Thyroid gland (tissue), 4 donors: Measurements from ENCODE around the gene TCTN3. TPM values are rescaled to one million over a fixed set of nuclear protein-coding genes. Genes with fewer than 3 reads are reported as not detected.

Experiments used
- DNase-seq, 2 donors: peaks; one replicate each; pipeline ENCODE4 v3.0.0-alpha.2; 2019
- H3K27ac ChIP-seq, 3 donors: fragments of 200-600 bp; sonication (generic); 1 replicate in 2 of 3; 2 replicates in 1 of 3; pipeline ENCODE4 v1.5.1; 2016 to 2019; ENCODE audit warnings: mild to moderate bottlenecking in 1 of 3, moderate library complexity in 1 of 3
- H3K27me3 ChIP-seq: fragments of 200-600 bp; sonication (generic); one replicate; pipeline ENCODE4 v1.5.1; 2019
- H3K36me3 ChIP-seq, 2 donors: fragments of 200-600 bp; sonication (generic); one replicate each; pipeline ENCODE4 v1.5.1; 2016 to 2019
- H3K4me1 ChIP-seq, 2 donors: fragments of 200-600 bp; sonication (generic); one replicate each; pipeline ENCODE4 v1.5.1; 2017 to 2019
- H3K4me3 ChIP-seq, 3 donors: fragments of 200-600 bp; sonication (generic); replicated peaks in 1 of 3; 1 replicate in 2 of 3; 2 replicates in 1 of 3; pipeline ENCODE4 v1.5.1; 2016; ENCODE audit warnings: mild to moderate bottlenecking in 1 of 3
- H3K9me3 ChIP-seq: fragments of 200-600 bp; sonication (generic); one replicate; pipeline ENCODE4 v1.5.1; 2017
- POLR2A ChIP-seq, 2 donors: fragments of 450-650 bp; IDR thresholded peaks; one replicate each; pipeline ENCODE4 v1.6.1; 2017; ENCODE audit warnings: antibody characterized with exemption in 2 of 2, mild to moderate bottlenecking in 2 of 2, moderate library complexity in 1 of 2
- WGBS, 2 donors: methylation state at CpG; one replicate each; pipeline ENCODE4 v1.1.5; 2017; 5-methylcytosine and 5-hydroxymethylcytosine counted together
- intact Hi-C: fragments of 100-400 bp; cut with DNase I; formaldehyde crosslinking; loops from one replicate; pipeline ENCODE4 v1.15.1; 2023
- total RNA-seq, 4 donors: library from RNA; depleted of rRNA; stranded (reverse); fragments of >200 nt; gene quantifications; one replicate each; pipeline ENCODE4 v1.2.3, GENCODE V29; 2016
- TF ChIP-seq, protein P1 (sequence below), 6 experiments: fragments of 200-600 bp in 3 of 6; fragments of 450-650 bp in 3 of 6; sonication (generic) in 3 of 6; IDR thresholded peaks; one replicate each; pipeline ENCODE4 v1.5.1; 2016 to 2019; ENCODE audit warnings: antibody characterized with exemption in 6 of 6, mild to moderate bottlenecking in 2 of 6, inconsistent platforms in 1 of 6, moderate library complexity in 1 of 6

TCTN3 gene
- total RNA-seq, 4 donors from 2014 or later: 37.5 to 62.1 (median 51.8) TPM

DNA sequence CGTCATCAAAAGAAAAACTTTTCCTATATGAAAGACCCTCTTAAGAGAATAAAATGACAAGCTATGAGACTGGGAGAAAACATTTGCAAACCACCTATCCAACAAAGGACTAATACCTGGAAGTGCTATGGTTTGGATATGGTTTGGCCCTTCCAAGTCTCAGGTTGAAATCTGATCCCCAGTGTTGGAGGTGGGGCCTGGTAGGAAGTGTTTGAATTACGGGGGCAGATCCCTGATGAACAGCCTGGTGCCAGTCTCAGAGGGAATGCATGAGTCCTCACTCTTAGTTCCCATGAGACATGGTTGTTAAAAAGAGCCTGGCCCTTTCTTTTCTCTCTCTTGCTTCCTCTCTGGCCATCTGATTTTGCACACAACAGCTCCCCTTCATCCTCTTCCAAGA lies 43.5 kb downstream of the TCTN3 start:
- intact Hi-C loops: no loop called here

DNA sequence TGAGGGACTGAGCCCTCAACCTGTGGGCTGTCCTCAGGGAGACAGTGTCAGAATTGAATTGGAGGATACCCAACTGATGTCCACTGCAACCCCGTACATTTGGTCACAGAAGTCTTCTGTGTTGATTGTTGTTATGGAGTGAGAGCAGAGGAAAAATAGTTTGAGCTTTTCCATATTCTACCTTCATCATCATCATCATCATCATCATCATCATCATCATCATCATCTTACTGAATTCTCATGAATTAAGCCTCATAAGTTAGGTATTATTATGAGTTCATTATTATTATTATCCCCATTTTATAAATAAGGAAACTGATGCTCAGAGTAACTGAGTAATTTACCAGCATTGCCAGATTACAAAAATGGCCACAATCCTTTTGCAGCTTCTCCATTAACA lies 45.6 kb downstream of the TCTN3 start:
- no peak overlapping the region for H3K4me3 ChIP-seq
- WGBS, 2 donors: 95 to 100% methylated on average over 1 of the region's 1 CpG
- H3K9me3 ChIP-seq: no peaks in the 10 kb centered on the region
- H3K27me3 ChIP-seq: no peaks in the 10 kb centered on the region
- H3K4me1 ChIP-seq: no peaks in the 10 kb centered on the region
- H3K36me3 ChIP-seq: peaks cover 21 to 22% of the 10 kb centered on the region in 2 donors
- TF ChIP-seq, protein P1, sequence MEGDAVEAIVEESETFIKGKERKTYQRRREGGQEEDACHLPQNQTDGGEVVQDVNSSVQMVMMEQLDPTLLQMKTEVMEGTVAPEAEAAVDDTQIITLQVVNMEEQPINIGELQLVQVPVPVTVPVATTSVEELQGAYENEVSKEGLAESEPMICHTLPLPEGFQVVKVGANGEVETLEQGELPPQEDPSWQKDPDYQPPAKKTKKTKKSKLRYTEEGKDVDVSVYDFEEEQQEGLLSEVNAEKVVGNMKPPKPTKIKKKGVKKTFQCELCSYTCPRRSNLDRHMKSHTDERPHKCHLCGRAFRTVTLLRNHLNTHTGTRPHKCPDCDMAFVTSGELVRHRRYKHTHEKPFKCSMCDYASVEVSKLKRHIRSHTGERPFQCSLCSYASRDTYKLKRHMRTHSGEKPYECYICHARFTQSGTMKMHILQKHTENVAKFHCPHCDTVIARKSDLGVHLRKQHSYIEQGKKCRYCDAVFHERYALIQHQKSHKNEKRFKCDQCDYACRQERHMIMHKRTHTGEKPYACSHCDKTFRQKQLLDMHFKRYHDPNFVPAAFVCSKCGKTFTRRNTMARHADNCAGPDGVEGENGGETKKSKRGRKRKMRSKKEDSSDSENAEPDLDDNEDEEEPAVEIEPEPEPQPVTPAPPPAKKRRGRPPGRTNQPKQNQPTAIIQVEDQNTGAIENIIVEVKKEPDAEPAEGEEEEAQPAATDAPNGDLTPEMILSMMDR (IDR thresholded peaks at IDR 0.05): no peak
- no peak for TF ChIP-seq POLR2A (IDR thresholded peaks at IDR 0.05)
- H3K27ac ChIP-seq: no peak overlapping the region
- intact Hi-C loops: no loop called here
- no peak for DNase-seq

More for the DNA sequence above, 43.5 kb downstream of the TCTN3 start:
- H3K27me3 ChIP-seq: no peaks in the 10 kb centered on the region
- H3K36me3 ChIP-seq: peaks cover 20 to 22% of the 10 kb centered on the region in 2 donors
- H3K4me1 ChIP-seq: peaks cover 2 to 7% of the 10 kb centered on the region in 2 donors
- DNase-seq: no peak
- H3K4me3 ChIP-seq: no peak overlapping the region
- H3K27ac ChIP-seq: no peak overlapping the region
- H3K9me3 ChIP-seq: no peaks in the 10 kb centered on the region
- TF ChIP-seq, protein P1 (IDR thresholded peaks at IDR 0.05): no peak
- TF ChIP-seq POLR2A (IDR thresholded peaks at IDR 0.05): no peak
- WGBS, 2 donors: 75 to 77% methylated on average over 2 of the region's 2 CpGs

DNA sequence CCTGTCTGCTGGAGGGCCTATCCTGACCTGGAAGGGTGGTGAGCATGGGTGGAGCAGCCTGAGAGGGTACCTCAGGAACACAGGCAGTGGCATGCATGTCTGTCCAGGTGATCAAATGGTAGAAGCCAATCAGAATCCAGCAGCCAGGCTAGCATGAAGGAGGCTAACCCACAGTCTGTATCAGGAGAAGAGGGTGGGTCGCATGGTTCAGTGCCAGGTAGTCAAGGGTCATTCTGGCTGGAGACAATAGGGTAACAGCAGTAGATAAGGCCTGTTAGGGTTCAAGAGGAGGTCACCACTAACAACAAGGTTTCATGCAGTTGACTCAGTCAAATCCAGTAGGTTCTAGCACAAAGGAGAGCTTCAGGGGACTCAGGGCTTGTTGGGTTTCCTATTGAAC lies 47.6 kb downstream of the TCTN3 start:
- Histone ChIP-seq H3K27ac (no peak overlapping the region), H3K36me3 (peaks cover 25 to 31% of the 10 kb centered on the region in 2 donors), H3K4me1 (no peaks in the 10 kb centered on the region), H3K4me3 (no peak overlapping the region), H3K27me3 (no peaks in the 10 kb centered on the region), H3K9me3 (no peaks in the 10 kb centered on the region)
- no peak for DNase-seq
- TF ChIP-seq, protein P1 (IDR thresholded peaks at IDR 0.05): no peak
- TF ChIP-seq POLR2A (IDR thresholded peaks at IDR 0.05): no peak
- intact Hi-C loops: no loop called here
- 88 to 100% methylated on average over 1 of the region's 1 CpG for WGBS, 2 donors

- TF ChIP-seq, protein P1 (IDR thresholded peaks at IDR 0.05): no peak
- TF ChIP-seq POLR2A (IDR thresholded peaks at IDR 0.05): no peak
- Histone ChIP-seq H3K27me3 (no peaks in the 10 kb centered on the region), H3K4me3 (no peak overlapping the region), H3K36me3 (peaks cover 36 to 41% of the 10 kb centered on the region in 2 donors), H3K27ac (no peak overlapping the region), H3K9me3 (no peaks in the 10 kb centered on the region), H3K4me1 (no peaks in the 10 kb centered on the region)
- WGBS, 2 donors: 54 to 71% methylated on average over 1 of the region's 1 CpG
- DNase-seq: no peak
- intact Hi-C loops: no loop called here
Measured at GRCh38 chr10:95644901-95645300, 48.8 kb downstream of the TCTN3 start.

DNA sequence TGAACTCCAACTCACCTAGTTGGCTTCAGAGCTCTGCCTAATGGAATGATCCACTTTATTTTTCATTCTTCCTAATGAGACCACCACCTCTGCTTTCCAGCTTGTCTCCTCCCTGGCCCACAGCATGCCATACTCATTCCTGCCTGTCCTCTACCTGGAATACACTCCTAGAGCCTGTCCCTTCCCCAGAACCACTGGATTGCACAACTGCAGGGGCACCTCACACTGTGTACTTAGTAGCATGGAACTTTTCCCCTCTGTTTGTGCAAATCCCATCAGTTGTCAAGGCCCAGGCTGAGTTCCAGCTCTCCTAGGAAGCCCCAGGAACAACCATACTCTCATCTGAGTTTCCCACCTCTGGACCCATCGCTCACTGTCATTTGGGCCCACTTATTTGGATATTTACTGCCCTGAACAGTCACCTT lies 52.8 kb downstream of the TCTN3 start:
- DNase-seq: no peak
- WGBS, 2 donors: 96 to 100% methylated on average over 1 of the region's 1 CpG
- Histone ChIP-seq H3K4me1 (no peaks in the 10 kb centered on the region), H3K27me3 (no peaks in the 10 kb centered on the region), H3K9me3 (no peaks in the 10 kb centered on the region), H3K27ac (no peak overlapping the region), H3K36me3 (peaks cover 39 to 64% of the 10 kb centered on the region in 2 donors), H3K4me3 (no peak overlapping the region)
- intact Hi-C loops: no loop called here
- TF ChIP-seq, protein P1 (IDR thresholded peaks at IDR 0.05): no peak
- no peak for TF ChIP-seq POLR2A (IDR thresholded peaks at IDR 0.05)
